H9 (cell line): Measurements from ENCODE around the gene PGF. TPM values are rescaled to one million over a fixed set of nuclear protein-coding genes. Genes with fewer than 3 reads are reported as not detected.

Source experiments
- DNase-seq: peaks from one replicate; pipeline ENCODE4 v3.0.0-alpha.2; 2017
- H2AFZ ChIP-seq: one replicate; pipeline ENCODE4 v1.6.1; 2013; ENCODE audit warnings: mild to moderate bottlenecking, low read length, control low read depth, moderate library complexity
- H2AK5ac ChIP-seq: 2 replicates; pipeline ENCODE4 v1.6.1; 2013; ENCODE audit warnings: low read length, control low read depth, mixed read lengths; ENCODE audit not compliant: insufficient read length
- H2BK120ac ChIP-seq: one replicate; pipeline ENCODE4 v1.6.1; 2013; ENCODE audit warnings: low read depth, mild to moderate bottlenecking, low read length, control low read depth, inconsistent platforms; ENCODE audit not compliant: poor library complexity, severe bottlenecking
- H2BK12ac ChIP-seq: 2 replicates; pipeline ENCODE4 v1.6.1; 2013; ENCODE audit warnings: low read length, control low read depth, mixed read lengths, low read depth; ENCODE audit not compliant: insufficient read length
- H2BK15ac ChIP-seq: 2 replicates; pipeline ENCODE4 v1.6.1; 2013; ENCODE audit warnings: low read depth, low read length, control low read depth
- H2BK20ac ChIP-seq: one replicate; pipeline ENCODE4 v1.6.1; 2013; ENCODE audit warnings: low read depth, mild to moderate bottlenecking, low read length, control low read depth, inconsistent platforms; ENCODE audit not compliant: poor library complexity, severe bottlenecking
- H2BK5ac ChIP-seq: 2 replicates; pipeline ENCODE4 v1.6.1; 2013; ENCODE audit warnings: low read length, control low read depth, mixed read lengths; ENCODE audit not compliant: insufficient read length
- H3K14ac ChIP-seq: 2 replicates; pipeline ENCODE4 v1.6.1; 2013; ENCODE audit warnings: low read length, control low read depth; ENCODE audit not compliant: insufficient read depth
- H3K18ac ChIP-seq: 2 replicates; pipeline ENCODE4 v1.6.1; 2013; ENCODE audit warnings: low read depth, mild to moderate bottlenecking, mixed read lengths, low read length, control low read depth; ENCODE audit not compliant: insufficient read length
- H3K23ac ChIP-seq: 2 replicates; pipeline ENCODE4 v1.6.1; 2013; ENCODE audit warnings: low read length, control low read depth, mixed read lengths, low read depth; ENCODE audit not compliant: insufficient read length
- H3K23me2 ChIP-seq: 2 replicates; pipeline ENCODE4 v1.6.1; 2013; ENCODE audit warnings: low read depth, mild to moderate bottlenecking, mixed read lengths, low read length, control low read depth; ENCODE audit not compliant: insufficient read length, poor library complexity, severe bottlenecking
- H3K27ac ChIP-seq: 2 replicates; pipeline ENCODE4 v1.5.1; 2013; ENCODE audit warnings: low read length, control low read depth, mixed read lengths, low read depth; ENCODE audit not compliant: insufficient read length
- H3K27me3 ChIP-seq: 2 replicates; pipeline ENCODE4 v1.6.1; 2013; ENCODE audit warnings: low read length, control low read depth, inconsistent platforms; ENCODE audit not compliant: insufficient read depth
- H3K4ac ChIP-seq: 2 replicates; pipeline ENCODE4 v1.6.1; 2013; ENCODE audit warnings: low read depth, mild to moderate bottlenecking, control low read depth, inconsistent platforms, low read length, moderate library complexity
- H3K4me1 ChIP-seq: 2 replicates; pipeline ENCODE4 v1.6.1; 2013; ENCODE audit warnings: low read length, control low read depth, inconsistent platforms; ENCODE audit not compliant: insufficient read depth
- H3K4me2 ChIP-seq: 2 replicates; pipeline ENCODE4 v1.6.1; 2013; ENCODE audit warnings: low read length, control low read depth, mixed read lengths; ENCODE audit not compliant: insufficient read length, insufficient read depth
- H3K56ac ChIP-seq: 2 replicates; pipeline ENCODE4 v1.6.1; 2013; ENCODE audit warnings: low read depth, mild to moderate bottlenecking, mixed read lengths, low read length, control low read depth; ENCODE audit not compliant: insufficient read length
- H3K79me1 ChIP-seq: 2 replicates; pipeline ENCODE4 v1.6.1; 2013; ENCODE audit warnings: low read depth, mild to moderate bottlenecking, moderate library complexity, low read length, control low read depth, inconsistent platforms; ENCODE audit not compliant: insufficient read depth, poor library complexity, severe bottlenecking
- H3K79me2 ChIP-seq: 2 replicates; pipeline ENCODE4 v1.6.1; 2013; ENCODE audit warnings: low read length, control low read depth, inconsistent platforms; ENCODE audit not compliant: insufficient read depth
- H3K9ac ChIP-seq: 2 replicates; pipeline ENCODE4 v1.6.1; 2013; ENCODE audit warnings: low read length, control low read depth, mixed read lengths; ENCODE audit not compliant: insufficient read length; ENCODE audit errors: extremely low read depth
- H3K9me3 ChIP-seq: one replicate; pipeline ENCODE4 v1.6.1; 2013; ENCODE audit warnings: low read depth, low read length, inconsistent platforms; ENCODE audit not compliant: control insufficient read depth
- H3T11ph ChIP-seq: one replicate; pipeline ENCODE4 v1.6.1; 2013; ENCODE audit warnings: mild to moderate bottlenecking, low read length, control low read depth, inconsistent platforms
- H4K20me1 ChIP-seq: one replicate; pipeline ENCODE4 v1.6.1; 2013; ENCODE audit not compliant: control insufficient read depth, insufficient read length, insufficient read depth
- H4K5ac ChIP-seq: 2 replicates; pipeline ENCODE4 v1.6.1; 2013; ENCODE audit warnings: low read depth, mild to moderate bottlenecking, mixed read lengths, low read length, control low read depth; ENCODE audit not compliant: insufficient read length
- H4K8ac ChIP-seq: replicated peaks from 2 replicates; pipeline ENCODE4 v1.6.1; 2013; ENCODE audit warnings: low read length, control low read depth, mixed read lengths, low read depth; ENCODE audit not compliant: insufficient read length
- H4K91ac ChIP-seq: 2 replicates; pipeline ENCODE4 v1.6.1; 2013; ENCODE audit warnings: low read depth, mild to moderate bottlenecking, moderate library complexity, mixed read lengths, low read length, control low read depth; ENCODE audit not compliant: insufficient read length
- H3K27ac Mint-ChIP-seq, 3 experiments: 2 replicates in 2 of 3; 3 replicates in 1 of 3; pipeline ENCODE4 v1.8.0; 2020 to 2021; ENCODE audit warnings: mixed read lengths in 3 of 3, mild to moderate bottlenecking in 1 of 3, moderate library complexity in 1 of 3
- H3K27me3 Mint-ChIP-seq: 2 replicates; pipeline ENCODE4 v1.8.0; 2021; ENCODE audit warnings: low read depth, mild to moderate bottlenecking, moderate library complexity, mixed read lengths
- H3K36me3 Mint-ChIP-seq, 3 experiments: 2 replicates in 2 of 3; 3 replicates in 1 of 3; pipeline ENCODE4 v1.8.0; 2020 to 2021; ENCODE audit warnings: low read depth in 3 of 3, mixed read lengths in 3 of 3; ENCODE audit not compliant: insufficient read depth in 1 of 3
- H3K4me1 Mint-ChIP-seq, 2 experiments: 2 replicates each; pipeline ENCODE4 v1.8.0; 2020; ENCODE audit warnings: mixed read lengths in 2 of 2
- H3K4me3 Mint-ChIP-seq, 2 experiments: 2 replicates in 1 of 2; 3 replicates in 1 of 2; pipeline ENCODE4 v1.8.0; 2020 to 2021; ENCODE audit warnings: mild to moderate bottlenecking in 2 of 2, mixed read lengths in 2 of 2, moderate library complexity in 1 of 2
- H3K9me3 Mint-ChIP-seq, 2 experiments: 2 replicates in 1 of 2; 3 replicates in 1 of 2; pipeline ENCODE4 v1.8.0; 2020; ENCODE audit warnings: mild to moderate bottlenecking in 2 of 2, mixed read lengths in 2 of 2, moderate library complexity in 1 of 2
- CTCF ChIP-seq: fragments of 200-600 bp; sonication (generic); conservative IDR thresholded peaks from 3 replicates; pipeline ENCODE4 v1.8.0; 2021; ENCODE audit warnings: antibody characterized with exemption, mild to moderate bottlenecking
- WGBS: extraction: QIAGEN DNeasy Blood & Tissue Kit; methylation state at CpG from one replicate; pipeline ENCODE4 v1.1.7; 2013; ENCODE audit warnings: missing lambda C conversion rate, low lambda C conversion rate, mixed read lengths; ENCODE audit not compliant: insufficient read length; ENCODE audit errors: extremely low coverage; 5-methylcytosine and 5-hydroxymethylcytosine counted together
- total RNA-seq: library from RNA; stranded (reverse); gene quantifications from 2 replicates; pipeline ENCODE4 v1.2.1, GENCODE V29; 2021

PGF gene
- total RNA-seq, 1 experiment from 2014 or later, result 2.3 TPM

GRCh38 chr14:74951443-74952179, 3.8 kb downstream of the PGF start:
- Mint-ChIP-seq H3K9me3 (no peaks in the 10 kb centered on the region), H3K27me3 (peaks cover 11% of the 10 kb centered on the region), H3K27ac (no peak overlapping the region; a peak in 2 of 7 replicates), H3K4me1 (peaks cover 10 to 15% of the 10 kb centered on the region in 2 experiments), H3K36me3 (no peaks in the 10 kb centered on the region), H3K4me3 (no peak overlapping the region)
- H3K9me3 ChIP-seq, result no peaks in the 10 kb centered on the region
- H2BK120ac ChIP-seq, result no peak overlapping the region
- H4K20me1 ChIP-seq, result peaks cover 5% of the 10 kb centered on the region
- no peak overlapping the region for H3K56ac ChIP-seq
- no peaks in the 10 kb centered on the region for H3K79me2 ChIP-seq
- H4K8ac ChIP-seq, result no peak overlapping the region
- H2BK5ac ChIP-seq, result no peak overlapping the region
- no peak overlapping the region for H2BK20ac ChIP-seq
- no peaks in the 10 kb centered on the region for H3K79me1 ChIP-seq
- no peak overlapping the region for H3K27ac ChIP-seq
- no peak overlapping the region for H3K4ac ChIP-seq
- no peak overlapping the region for H2AFZ ChIP-seq
- no peak overlapping the region for H3T11ph ChIP-seq
- TF ChIP-seq CTCF, result no peak
- H3K27me3 ChIP-seq, result no peaks in the 10 kb centered on the region; the same call in 1 of the 2 replicates
- WGBS, result no CpG with 5 or more reads among the region's 15 CpGs
- H3K23ac ChIP-seq, result no peak overlapping the region
- H3K14ac ChIP-seq, result no peak overlapping the region; the same call in 1 of the 2 replicates
- no peak overlapping the region for H2AK5ac ChIP-seq
- no peaks in the 10 kb centered on the region; the same call in 1 of the 2 replicates for H3K4me1 ChIP-seq
- DNase-seq, result no peak
- no peak overlapping the region for H3K18ac ChIP-seq
- H3K9ac ChIP-seq, result no peak overlapping the region
- no peak overlapping the region for H4K5ac ChIP-seq
- no peak overlapping the region for H3K4me2 ChIP-seq
- H2BK12ac ChIP-seq, result no peak overlapping the region
- H2BK15ac ChIP-seq, result no peak overlapping the region
- H4K91ac ChIP-seq, result no peak overlapping the region
- no peaks in the 10 kb centered on the region for H3K23me2 ChIP-seq
